Left ventricle myocardium inferior (tissue), 1 donor: ENCODE measurements around the gene LBP. TPM values are rescaled to one million over a fixed set of nuclear protein-coding genes. Genes with fewer than 3 reads are reported as not detected.

Source experiments
- DNase-seq: peaks from one replicate; pipeline ENCODE4 v3.0.0-alpha.2; 2020
- H3K27ac ChIP-seq: fragments of 200-600 bp; replicated peaks from 2 replicates; pipeline ENCODE4 v1.8.0; 2021
- H3K27me3 ChIP-seq: fragments of 200-600 bp; 2 replicates; pipeline ENCODE4 v1.8.0; 2021; ENCODE audit warnings: low read depth
- H3K36me3 ChIP-seq: fragments of 200-600 bp; 2 replicates; pipeline ENCODE4 v1.8.0; 2021
- H3K4me1 ChIP-seq: fragments of 200-600 bp; 2 replicates; pipeline ENCODE4 v1.8.0; 2021
- H3K4me3 ChIP-seq: fragments of 200-600 bp; 2 replicates; pipeline ENCODE4 v1.8.0; 2021; ENCODE audit warnings: mild to moderate bottlenecking, moderate library complexity
- H3K9me3 ChIP-seq: fragments of 200-600 bp; replicated peaks from 2 replicates; pipeline ENCODE4 v1.8.0; 2021
- intact Hi-C: fragments of 100-400 bp; cut with micrococcal nuclease; formaldehyde crosslinking; loops from one replicate; pipeline ENCODE4 v1.11.0; 2022
- total RNA-seq: library from RNA; stranded (reverse); fragmentation: NEBNext Ultra II Directional; extraction: Animal tissue kit (Norgen Biotek cat#: 25700); gene quantifications from one replicate; pipeline ENCODE4 v1.2.1, GENCODE V29; 2021
- TF ChIP-seq, protein P1 (sequence below): fragments of 200-600 bp; IDR thresholded peaks from 2 replicates; pipeline ENCODE4 v1.8.0; 2021; ENCODE audit warnings: antibody characterized with exemption, mild to moderate bottlenecking, borderline replicate concordance
- donor health status: DM: no; HTN: yes; CAD: no; lungs with severe emphysema.

Gene LBP
- total RNA-seq, 1 donor from 2014 or later: 0.19 TPM

DNA sequence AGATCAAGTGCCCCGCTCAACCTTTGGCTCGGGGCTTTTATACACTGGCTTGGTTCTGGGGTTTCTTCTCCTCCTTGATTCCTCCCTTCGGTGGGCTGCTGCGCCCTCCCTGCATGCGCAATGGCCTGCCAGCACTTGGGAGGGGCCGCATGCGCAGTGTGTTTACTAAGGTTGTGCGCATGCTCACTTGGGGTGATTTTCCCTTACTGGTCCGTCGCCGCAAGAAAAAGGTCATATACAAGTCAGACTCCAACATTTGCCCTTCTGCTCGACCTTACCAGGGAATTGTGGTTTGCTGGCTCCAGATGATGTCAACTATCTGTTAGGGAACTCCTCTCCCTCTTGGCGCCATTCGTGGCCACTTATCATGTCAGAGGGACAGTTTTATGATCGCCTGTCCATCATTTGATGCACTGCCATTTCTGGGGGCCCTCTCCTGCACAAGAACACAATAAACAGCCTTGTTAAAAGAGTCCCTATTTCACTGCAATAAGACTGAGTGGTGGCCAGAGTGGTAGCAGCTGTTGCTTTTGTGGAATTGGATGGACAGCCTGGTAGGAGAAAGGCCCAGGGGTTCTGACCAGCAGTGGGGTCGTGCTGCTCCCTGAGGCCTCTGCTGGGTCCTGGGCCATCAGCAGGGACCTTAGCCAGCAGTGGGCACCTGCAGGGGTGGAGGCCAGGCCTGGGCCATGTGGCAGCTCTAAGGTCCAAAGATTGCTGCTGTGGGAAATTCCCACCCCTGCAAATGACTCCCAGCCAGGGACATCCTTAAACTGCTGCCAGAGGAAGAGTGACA lies 2.8 kb upstream of the LBP start:
- no peaks in the 10 kb centered on the region for H3K9me3 ChIP-seq
- DNase-seq: no peak
- no peak overlapping the region for H3K27ac ChIP-seq
- H3K4me1 ChIP-seq: peaks cover 14% of the 10 kb centered on the region
- intact Hi-C loops: no loop called here
- no peaks in the 10 kb centered on the region for H3K36me3 ChIP-seq
- no peak overlapping the region for H3K4me3 ChIP-seq
- TF ChIP-seq, protein P1, sequence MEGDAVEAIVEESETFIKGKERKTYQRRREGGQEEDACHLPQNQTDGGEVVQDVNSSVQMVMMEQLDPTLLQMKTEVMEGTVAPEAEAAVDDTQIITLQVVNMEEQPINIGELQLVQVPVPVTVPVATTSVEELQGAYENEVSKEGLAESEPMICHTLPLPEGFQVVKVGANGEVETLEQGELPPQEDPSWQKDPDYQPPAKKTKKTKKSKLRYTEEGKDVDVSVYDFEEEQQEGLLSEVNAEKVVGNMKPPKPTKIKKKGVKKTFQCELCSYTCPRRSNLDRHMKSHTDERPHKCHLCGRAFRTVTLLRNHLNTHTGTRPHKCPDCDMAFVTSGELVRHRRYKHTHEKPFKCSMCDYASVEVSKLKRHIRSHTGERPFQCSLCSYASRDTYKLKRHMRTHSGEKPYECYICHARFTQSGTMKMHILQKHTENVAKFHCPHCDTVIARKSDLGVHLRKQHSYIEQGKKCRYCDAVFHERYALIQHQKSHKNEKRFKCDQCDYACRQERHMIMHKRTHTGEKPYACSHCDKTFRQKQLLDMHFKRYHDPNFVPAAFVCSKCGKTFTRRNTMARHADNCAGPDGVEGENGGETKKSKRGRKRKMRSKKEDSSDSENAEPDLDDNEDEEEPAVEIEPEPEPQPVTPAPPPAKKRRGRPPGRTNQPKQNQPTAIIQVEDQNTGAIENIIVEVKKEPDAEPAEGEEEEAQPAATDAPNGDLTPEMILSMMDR: no peak
- peaks cover 3% of the 10 kb centered on the region for H3K27me3 ChIP-seq

DNA sequence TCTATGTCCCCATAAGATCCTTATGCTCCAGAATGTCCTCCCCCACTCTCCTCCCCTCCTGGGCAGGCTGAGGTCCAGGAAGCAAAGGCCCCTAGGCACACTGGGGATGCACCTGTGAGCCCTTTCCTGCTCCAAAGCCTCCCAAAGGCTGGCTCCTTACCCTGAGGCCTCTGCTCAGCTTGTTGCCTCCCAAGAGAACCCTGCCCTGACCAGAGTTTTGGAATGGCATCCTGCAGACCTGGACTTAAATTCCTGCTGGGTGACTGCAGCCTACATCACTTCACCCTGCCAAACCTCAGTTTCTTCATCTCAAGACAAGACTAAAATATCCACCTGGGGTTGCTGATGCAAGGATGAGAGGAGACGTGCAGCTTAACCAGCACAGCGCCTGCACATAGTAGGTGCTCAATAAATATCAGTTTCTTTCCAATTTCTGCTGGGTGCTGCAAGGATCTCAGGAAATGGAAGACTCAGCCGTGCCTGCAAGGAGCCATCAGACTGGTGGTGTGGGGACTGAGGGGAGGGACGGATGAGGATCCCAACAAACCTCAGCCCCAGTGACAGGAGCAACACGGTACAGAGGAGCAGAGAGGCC lies 2.1 kb upstream of the LBP start:
- peaks cover 12% of the 10 kb centered on the region for H3K4me1 ChIP-seq
- no peaks in the 10 kb centered on the region for H3K9me3 ChIP-seq
- intact Hi-C loops: no loop called here
- DNase-seq: no peak
- TF ChIP-seq, protein P1: no peak
- no peaks in the 10 kb centered on the region for H3K27me3 ChIP-seq
- no peaks in the 10 kb centered on the region for H3K36me3 ChIP-seq
- H3K27ac ChIP-seq: no peak overlapping the region
- no peak overlapping the region for H3K4me3 ChIP-seq

DNA sequence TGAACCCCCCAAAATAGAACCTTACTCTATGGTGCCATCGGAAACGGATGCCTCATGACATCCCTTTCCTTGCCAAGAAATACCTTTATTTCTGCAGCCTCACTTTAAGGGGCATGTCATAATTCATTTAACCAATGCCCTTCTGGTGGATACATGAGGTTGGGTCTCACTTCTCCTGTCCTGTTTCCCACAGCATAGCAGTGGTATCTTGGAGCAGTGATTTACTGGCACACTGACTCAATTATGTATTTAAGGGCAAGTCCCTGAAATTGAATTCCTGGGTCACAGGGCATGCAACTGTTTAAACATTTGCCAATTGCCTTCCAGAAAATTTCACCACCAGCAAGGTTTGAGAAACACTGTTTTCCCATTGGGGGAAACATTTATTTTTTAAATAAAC lies 639 bp upstream of the LBP start:
- no peak for DNase-seq
- Histone ChIP-seq H3K4me3 (no peak overlapping the region), H3K4me1 (peaks cover 9% of the 10 kb centered on the region), H3K36me3 (no peaks in the 10 kb centered on the region), H3K27ac (no peak overlapping the region), H3K9me3 (no peaks in the 10 kb centered on the region), H3K27me3 (no peaks in the 10 kb centered on the region)
- intact Hi-C loops: no loop called here
- TF ChIP-seq, protein P1: no peak

DNA sequence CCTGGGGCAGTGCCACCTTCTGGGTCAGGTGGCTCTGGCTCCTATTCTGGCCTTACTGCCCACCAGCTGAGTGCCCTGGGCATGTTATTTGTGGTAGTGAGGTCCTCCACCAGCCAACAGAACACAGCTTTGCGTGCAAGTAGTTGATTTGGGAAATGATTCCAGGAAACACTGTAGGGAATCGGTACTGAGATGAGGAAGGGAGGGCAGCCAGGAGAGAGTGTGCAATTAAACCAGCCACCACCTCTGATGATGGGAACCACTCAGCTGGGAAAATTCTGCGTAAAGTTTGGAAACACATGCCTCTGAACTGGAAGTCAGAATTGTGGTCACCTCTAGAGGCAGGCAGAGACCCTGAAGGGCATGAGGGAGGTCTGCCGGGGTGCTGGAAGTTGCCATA lies 459 bp downstream of the LBP start:
- intact Hi-C loops: no loop called here
- DNase-seq: no peak
- Histone ChIP-seq H3K9me3 (no peaks in the 10 kb centered on the region), H3K27ac (no peak overlapping the region), H3K27me3 (no peaks in the 10 kb centered on the region), H3K36me3 (no peaks in the 10 kb centered on the region), H3K4me1 (peaks cover 9% of the 10 kb centered on the region), H3K4me3 (no peak overlapping the region)
- TF ChIP-seq, protein P1: no peak

DNA sequence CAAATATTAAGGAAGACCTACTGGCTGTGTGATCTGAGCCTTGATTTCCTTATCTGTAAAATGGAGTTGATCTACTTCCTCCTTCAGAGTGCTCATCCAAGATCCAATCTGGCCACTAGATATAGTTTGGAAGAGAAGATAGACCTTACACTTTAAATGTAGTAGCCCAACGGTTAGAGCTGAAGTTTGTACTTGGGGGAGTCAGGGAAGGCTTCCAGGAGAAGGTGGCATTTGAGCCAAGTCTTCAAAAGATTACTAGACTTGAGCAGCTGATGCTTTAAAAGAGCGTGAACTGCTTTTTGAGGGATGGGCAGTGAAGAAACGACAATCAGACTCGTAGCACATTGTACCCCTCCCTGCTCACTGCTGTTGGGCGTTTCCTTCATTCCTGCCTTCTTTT lies 3.6 kb downstream of the LBP start:
- TF ChIP-seq, protein P1: no peak
- Histone ChIP-seq H3K27ac (no peak overlapping the region), H3K9me3 (no peaks in the 10 kb centered on the region), H3K4me3 (no peak overlapping the region), H3K4me1 (peaks cover 9% of the 10 kb centered on the region), H3K36me3 (no peaks in the 10 kb centered on the region), H3K27me3 (no peaks in the 10 kb centered on the region)
- no peak for DNase-seq
- intact Hi-C loops: no loop called here
